GM19452 (cell line): ENCODE measurements around the gene RNF181.
"Not testable (repeated sequence)": the region's sequence is repeated elsewhere in the genome, so short reads cannot be mapped to it uniquely, and the experiment has no call there.

Experiments
- ATAC-seq: cut with Tn5 transposase; IDR thresholded peaks from one replicate; pipeline ENCODE4 v1.9.1; 2021; ENCODE audit not compliant: unreplicated experiment

Gene RNF181

DNA sequence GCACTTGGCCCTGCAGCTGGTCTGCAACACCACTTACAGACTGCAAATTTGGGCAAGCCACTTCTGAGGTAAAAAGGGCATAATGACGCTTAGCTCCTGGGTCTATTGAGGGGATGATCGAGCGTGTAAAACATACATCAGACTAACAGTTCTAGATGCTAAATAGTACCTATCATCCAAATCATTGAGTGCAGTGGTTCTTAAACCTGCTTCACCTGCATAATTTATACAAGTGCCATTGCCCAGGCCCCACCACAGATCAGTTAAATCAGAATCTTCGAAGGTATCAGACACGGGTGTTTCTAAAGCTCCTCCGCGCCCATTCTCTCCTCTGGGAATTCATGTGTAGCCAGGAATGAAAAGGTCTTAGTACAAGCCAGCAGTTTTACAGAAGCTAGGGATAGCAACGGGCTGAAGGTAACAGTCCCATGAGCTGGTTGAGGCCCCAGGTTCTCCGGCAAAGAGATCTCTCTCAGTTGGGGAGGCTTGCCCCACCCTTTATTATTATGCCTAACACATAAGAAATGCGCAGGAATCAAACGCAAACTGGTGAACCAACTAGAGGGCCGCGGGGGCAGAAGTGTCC, 737 bp upstream of the RNF181 start:
- ATAC-seq = no peak

DNA sequence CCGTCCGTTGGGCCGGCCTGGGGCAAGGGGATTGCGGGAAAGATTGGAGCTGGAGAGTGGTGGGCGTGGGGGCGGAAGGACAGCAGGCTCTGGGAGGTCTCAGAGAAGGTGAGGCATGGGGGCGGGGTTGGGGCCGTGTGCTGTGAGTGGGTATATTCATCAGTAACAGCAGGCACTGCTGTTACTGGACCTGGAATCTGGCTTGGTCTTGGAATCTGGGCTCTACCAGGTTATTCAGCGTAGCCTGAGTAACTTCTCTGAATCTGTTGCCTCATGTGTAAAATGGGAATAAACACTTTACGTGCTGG, 435 bp downstream of the RNF181 start:
- ATAC-seq = no peak

DNA sequence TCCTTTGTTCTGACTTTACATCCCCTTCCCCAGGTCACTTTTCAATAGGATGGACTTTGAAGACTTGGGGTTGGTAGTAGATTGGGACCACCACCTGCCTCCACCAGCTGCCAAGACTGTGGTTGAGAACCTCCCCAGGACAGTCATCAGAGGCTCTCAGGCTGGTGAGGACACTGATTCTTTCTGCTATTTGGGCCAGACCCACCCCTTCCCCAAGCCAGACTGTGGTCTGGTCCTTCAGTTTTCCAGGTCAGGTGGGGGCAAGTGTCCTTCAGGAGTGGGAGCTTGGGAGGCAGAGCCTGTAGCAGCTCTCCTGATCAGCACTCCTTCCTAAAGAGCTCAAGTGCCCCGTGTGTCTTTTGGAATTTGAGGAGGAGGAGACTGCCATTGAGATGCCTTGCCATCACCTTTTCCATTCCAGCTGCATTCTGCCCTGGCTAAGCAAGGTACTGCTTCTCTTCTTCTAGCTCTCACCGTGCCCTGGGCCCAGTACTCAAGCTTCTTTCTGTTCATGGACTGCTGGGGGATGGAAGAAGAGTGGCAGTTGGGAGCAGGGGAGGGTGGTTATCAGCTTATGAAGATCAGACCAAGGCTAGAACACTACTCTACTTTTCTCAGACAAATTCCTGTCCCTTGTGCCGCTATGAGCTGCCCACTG, 1.1 kb downstream of the RNF181 start:
- no peak for ATAC-seq

DNA sequence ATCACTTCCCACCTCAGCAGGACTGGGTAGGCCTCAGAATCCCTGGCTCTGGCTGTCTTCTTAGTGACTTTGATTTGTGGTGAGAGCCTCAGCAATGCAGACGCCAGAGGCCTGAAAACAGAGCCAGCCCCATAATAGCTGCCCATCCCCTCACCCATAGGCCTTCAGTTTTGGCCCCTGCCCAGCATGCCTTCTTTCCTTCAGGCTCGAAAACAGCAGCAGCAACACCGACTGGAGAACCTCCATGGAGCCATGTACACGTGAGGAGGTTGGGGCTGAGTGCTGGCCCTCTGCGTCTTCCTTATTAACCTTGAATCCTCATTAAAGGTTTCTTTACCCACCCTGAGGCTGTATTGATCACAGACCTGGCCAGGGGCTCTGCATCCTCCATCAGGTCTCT, 1.7 kb downstream of the RNF181 start:
- no peak for ATAC-seq

DNA sequence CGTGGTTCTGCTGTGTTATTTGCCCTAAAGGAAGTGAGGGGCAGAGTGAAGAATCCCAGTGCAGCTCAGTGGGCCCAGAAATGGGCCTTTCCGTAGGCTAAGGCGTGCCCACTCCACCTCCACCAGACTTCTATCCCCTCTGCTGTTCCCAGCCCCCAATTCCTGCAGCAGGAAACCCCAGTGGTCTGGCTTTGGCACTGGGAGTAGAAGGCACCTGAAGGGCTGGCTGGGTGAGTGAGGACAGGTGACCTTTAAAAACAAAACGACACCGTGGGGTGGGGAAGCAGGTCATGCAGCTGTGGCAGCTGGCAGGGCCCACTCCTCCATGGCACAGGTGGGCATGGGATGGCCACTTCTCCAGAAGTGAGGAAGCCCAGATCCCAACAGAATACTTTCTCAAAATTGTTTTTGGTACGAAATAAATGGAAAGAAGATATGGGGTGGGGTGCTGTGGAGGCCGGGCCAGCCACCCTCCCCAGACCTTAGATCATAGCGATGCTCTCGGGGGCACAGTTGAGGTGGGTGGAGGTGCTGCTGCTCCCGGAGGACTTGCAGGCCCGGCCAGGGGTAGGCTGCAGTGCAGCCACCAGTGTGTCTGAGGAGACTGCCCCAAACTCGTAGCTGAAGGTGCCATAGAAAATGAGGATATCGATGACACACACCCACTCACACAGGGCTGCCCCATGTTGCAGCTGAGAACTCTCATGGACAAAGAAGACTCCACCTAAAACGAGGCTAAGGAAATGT, 3.2 kb downstream of the RNF181 start:
- ATAC-seq = no peak

DNA sequence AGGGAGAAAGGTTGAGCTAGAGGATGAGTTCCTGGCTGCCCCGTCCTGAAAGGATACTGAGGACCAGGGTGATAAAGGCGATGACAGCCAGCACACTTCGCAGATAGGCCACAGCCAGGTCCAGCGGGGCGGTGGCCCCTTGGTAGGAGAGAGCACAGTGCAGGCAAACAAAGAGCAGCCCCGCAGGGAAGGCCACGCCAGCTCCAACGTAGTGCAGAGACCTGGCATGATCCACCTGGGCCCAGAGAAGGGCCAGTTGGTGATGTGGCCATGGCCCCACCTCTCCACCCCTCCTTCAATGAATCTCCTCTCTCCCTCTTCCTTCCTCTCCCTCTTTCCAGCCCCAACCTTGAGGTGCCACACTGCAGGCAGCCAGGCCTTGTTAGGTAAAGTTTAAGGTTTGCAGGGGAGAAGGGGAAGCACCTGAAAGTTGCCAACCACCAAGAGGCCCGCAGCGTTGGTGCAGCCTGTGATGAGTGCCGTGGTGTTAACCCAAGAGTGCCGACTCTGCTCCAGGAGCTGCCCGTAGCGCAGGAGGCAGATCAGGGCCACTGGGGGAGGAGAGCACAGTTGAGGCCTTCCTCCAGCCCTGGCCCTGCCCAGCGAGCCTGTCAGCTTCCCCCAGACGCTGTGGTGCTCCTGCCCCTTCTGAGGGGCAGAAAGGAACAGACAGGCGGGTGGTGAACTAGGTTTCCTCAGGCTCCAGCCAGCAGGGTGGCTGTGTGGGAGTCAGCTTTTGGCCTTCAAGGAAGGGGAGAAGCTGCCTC, 4.1 kb downstream of the RNF181 start:
- no peak for ATAC-seq

DNA sequence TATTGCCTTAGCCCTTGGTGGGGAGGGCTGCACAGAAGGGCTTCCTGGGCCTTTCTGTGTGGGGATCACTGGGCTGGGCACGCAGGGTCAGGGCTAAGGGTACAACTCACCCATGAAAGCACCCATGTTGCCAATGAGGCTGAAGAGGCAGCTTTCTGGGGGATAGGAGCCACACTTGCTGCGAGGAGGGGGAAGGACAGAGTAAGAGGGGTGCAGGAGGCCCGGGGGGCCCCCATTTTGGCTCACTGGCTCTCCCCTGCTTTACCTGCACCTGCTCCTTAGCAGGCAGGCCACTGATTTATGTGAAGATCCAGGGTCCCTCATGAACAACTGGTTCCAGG, 4.7 kb downstream of the RNF181 start:
- ATAC-seq = no peak

DNA sequence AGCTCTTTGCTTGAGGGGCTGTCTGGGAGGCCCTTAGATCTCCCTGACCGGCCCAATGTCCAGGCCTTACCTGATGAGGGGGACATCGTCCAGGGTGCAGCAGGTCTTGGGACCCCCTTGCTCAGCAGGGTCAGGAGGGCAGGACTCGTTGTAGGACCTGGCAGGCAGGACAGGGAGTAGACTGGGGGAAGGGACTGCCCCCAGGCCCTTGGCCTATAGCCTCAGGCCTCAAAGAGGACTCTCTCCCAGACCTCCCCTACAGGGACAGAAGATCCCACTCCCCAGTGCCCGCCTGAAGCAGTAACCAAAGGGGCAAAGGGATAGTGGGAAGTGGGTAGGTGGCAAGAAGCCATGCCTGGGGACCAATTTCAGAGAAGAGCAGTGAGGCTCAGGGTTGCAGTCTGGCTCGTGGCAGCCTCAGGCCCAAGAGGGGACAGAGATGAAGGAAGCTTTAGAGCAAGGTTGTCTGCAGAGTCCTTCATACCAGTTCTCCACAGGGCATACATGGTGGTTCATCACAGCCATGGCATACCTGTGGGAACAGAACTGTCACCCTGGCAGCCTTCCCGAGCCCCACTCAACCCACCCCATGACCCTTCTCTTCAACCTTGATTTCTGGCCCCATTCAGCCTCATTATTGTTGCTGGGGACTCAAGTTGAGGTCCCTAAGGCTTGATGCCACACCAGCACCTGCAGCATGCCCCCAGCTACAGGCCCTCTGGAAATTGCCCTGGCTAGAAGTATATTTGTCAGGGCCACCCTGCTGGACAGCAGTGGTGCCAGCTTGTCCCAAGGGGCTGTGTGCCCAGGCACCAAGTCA, 5.6 kb downstream of the RNF181 start:
- no peak for ATAC-seq

DNA sequence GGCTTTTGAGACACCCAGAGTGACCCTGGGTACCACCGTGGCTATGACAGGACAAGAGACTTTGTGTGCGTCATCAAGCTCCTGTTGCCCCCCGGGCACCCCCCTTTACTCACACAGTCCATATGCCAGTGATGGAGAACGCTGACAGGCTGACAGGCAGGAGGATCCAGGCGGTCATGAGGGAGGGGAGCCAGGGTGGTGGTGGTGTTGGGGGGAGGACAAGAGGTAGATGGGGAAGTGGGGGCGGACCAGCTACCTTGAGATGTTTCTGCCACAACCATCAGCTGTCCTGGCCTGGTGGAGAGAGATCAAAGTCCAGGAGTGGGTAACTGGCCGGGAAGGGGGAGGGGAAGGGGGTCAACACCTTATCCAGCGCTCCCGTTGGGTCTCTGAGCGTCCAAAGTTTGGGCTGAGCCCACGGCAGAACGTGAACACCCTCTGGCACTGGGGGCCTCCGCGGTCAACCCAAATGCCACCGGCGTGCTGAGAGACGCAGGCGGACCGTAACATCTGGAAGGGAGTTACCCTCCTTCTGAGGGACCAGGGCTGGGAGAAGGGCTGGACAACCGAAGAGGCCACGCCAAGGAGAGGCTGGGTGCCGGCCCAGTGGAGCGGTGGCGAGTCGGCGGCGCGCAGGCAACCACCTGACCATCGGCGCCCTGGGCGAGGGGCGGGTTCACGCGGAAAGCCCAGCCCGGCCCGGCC, 6.4 kb downstream of the RNF181 start:
- ATAC-seq = peak; percentile 41

DNA sequence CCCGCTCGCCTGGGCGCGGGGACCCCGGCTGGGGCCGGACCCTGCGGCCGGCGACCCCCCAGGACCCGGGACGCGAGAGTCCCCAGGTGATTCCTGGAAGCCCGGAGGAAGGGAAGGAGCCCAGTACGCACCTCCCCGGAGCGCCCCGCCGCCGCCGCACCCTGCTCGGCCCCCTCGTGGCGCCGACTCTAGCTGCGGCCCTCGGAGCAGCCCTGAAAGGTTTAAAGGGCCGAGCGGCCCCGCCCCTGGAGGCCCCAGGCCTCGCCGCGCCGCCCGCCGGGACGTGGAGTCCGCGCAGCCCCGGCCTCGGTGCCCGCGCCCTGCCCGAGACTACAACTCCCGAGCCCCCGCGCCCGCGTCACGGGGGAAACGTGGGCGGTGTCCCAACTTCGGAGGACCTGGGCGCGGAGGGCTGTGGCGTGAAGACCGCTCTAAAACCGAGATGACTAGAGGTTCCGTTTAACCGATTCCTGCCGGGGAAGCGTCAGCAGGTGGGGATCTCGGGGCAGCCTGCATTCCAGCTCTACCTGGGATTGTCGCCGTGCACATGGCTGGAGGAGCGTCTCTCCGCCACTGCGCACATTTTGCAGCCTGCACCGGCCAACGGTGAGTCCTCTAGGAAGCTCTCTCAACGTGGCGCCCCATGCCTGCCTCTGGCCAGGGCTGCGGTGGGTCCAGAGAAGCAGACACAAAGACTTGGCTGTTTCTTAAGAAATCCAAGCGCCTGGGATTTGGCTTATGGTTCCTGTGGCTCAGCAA, 7.1 kb downstream of the RNF181 start, which contains the start of gene TMEM150A:
Gene TMEM150A, minus strand, starts transcription at position 223 of the 759 bp plus-strand sequence. CDS start 750 bp downstream, outside the sequence.
- ATAC-seq = peak; percentile 95

DNA sequence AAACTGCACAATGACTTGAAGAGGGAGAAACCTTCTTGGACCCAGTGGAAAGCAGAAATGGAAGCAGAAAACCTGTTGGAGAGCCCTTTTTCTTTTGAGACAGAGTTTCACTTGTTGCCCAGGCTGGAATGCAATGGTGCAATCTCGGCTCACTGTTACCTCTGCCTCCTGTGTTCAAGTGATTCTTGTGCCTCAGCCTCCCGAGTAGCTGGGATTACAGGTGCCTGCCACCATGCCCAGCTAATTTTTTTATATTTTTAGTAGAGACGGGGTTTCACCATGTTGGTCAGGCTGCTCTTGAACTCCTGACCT, 8.5 kb downstream of the RNF181 start:
- not testable (repeated sequence) for ATAC-seq

DNA sequence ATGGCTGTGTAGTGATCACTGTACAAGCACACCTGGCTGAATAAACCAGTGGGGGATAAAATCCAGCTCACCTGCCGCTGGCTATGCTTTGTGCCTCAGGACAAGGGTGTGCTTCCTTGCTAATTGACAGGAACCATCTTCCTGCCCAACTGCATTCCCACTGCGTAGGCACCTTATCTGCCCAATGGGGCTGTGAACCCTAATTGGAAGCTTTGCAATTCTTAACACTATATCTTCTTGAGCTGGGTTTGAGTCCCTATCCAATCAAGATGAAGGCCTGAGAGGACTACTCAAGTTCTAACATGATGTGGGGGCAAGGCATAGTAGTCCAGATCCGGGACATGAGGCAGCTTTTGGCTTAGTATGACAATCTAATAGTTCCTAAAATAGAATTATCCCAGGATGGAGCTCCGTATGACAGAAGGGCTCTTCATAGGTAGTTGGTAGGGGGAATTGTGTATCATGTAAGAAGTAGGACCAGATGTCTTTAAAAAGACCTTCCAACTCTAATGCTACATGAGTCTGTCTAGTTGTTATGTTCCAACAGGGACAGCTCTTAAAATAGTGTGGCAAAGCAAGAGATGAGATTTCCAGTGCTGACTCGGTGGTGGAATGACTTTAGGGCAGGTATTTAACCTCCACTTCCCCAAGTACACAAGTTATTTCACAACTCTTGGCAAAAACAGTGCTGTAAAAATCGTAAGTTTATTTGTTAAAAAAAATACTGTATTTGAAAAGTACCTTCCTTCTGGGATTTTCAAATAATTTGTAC, 9.2 kb downstream of the RNF181 start:
- no peak for ATAC-seq

DNA sequence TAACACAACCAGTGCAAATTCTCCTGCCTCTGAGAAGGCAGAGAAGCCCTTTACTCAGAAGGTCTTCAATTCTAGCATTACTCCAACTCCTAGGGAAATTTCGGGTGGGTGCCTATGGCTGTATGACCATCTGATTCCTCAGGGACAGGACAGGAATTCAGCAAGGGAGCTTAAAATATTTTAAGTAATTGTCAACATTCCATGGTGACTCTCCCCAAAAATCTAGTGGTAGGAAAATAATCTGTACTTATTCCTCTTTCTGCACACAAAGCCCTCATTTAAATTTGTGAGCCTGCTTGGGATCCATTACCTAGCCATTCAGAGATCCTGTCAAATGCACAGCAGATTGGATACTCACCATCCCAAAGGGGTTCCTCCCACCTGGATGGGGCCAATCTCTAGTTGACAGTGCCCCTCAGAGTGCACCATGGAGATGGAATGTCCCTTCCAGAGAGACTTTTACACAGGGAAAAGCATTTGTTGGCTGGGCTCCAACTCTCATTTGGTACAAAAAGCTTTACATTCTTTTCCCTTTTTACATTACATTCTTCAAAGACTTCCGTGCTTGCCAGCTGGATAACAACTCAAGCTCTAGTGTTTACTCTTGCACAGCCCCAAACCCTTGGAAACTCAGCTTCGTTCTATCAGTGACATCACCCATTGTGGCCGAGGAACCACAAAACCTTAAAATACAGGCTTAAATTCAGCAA, 10.0 kb downstream of the RNF181 start:
- no peak for ATAC-seq

DNA sequence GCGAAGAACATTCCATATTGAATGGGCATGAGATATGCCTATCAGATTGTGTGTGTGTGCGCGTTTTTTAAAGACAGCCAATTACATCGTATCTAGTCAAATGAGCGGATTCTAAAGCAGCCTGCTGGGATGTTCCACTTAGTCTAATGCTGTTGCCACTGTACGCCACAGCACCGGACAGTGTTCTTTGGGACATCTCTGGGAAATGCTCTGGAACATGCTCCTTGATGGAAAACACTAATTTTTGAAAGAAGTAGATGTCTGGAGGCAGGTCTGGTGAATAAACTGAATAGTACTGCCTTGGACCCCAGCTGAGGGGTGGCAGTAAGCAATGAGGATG, 10.5 kb downstream of the RNF181 start:
- ATAC-seq = no peak

DNA sequence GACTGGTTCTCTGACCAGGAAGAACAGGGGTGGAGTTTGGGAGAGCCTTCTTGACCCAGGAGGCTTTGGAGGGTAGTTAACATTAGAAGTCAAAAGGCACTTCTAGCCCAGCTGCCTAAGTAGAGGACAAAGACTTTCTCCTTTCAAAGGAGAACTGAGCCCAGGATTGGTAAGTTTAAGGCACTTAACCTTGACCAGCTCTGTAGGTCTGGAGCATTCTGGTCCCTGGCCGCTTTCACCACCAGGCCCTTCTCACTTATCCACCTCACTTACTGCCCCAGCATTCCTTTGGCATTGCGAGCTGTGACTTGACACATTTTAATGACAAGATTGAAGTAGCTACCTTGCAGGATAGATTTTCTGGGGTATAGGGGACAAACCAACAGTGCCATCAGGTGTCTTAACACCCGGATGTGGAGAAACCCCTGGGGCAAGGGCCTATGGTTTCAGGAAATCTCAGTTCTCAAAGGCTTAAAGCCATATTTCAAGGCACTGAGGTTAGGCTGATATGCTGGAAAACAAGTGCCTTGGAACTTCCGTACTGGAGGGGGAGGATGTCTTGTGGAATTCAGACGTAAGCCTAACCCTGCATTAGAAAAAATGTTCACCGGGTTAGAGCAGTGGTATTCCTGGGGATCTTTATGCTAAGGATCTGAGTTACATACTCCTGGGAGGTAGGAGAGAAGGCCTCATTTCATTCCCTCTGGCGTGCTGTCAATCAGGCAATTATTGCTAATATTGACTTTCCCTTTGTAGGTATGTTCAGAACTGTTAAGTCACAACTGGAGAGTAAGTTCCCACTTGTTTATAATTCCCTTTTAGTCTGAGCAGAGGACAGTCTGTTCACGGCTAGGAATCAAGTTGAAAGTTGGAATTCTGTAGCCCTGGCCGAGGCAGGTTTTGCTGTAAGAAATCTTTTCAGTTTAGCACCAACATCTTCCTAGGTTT, 12.0 kb downstream of the RNF181 start:
- ATAC-seq = no peak

DNA sequence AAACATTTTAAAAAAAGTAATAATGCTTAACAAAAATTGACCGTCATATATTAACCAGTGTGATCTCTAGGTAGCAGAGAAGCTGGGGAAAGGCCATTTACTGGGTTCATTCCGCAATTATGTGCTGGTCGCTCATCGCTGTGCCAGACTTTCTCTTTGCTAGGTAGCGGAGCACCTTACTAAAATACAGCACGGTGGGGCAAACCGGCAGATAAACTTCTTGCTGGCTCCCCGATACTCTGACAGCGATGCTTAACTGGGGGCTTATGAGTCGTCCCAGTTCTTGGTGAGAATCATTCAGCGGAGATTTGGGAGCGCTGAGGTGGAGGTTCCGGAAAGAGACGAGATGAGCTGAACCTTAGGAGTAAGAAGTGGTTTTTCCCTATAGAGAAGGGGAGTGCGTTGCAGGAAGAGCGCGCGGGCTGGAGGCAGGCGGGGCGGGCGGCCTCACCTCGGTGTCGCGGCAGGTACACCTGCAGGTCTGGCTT, 15.7 kb downstream of the RNF181 start:
- no peak for ATAC-seq
